ENCODE data around the gene NSMCE4A.
A peak's percentile ranks its signal among the peaks of the same experiment; 100 is the strongest.
"Not testable (repeated sequence)": the region's sequence is repeated elsewhere in the genome, so short reads cannot be mapped to it uniquely, and the experiment has no call there.

Gene NSMCE4A

DNA sequence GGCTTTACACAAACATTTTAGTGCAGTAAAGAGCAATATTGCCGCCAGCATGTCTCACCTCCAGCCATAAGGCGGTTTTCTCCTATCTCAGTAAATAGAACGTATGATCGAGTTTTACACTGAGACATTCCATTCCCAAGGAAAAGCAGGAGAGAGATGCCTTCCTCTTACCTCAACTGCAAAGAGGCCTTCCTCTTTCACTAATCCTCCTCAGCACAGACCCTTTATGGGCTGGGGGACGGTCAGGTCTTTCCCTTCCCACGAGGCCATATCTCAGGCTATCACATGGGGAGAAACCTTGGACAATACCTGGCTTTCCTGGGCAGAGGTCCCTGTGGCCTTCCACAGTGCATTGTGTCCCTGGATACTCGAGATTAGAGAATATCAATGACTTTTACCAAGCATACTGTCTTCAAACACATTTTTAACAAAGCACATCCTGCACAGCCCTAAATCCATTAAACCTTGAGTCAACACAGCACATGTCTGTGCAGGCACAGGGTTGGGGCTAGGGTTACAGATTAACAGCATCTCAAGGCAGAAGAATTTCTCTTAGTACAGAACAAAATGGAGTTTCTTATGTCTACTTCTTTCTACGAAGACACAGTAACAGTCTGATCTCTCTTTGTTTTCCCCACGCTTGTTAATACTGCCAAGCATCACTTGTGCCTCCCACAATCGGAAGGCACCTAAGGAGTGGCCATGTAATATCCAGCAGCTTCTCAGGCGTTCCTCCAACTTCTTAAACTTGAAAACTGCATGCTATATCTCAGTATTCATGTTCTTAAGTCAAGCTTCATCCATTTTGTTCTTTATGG lies 44.5 kb downstream of the NSMCE4A start:
- not testable (repeated sequence) for DNase-seq

DNA sequence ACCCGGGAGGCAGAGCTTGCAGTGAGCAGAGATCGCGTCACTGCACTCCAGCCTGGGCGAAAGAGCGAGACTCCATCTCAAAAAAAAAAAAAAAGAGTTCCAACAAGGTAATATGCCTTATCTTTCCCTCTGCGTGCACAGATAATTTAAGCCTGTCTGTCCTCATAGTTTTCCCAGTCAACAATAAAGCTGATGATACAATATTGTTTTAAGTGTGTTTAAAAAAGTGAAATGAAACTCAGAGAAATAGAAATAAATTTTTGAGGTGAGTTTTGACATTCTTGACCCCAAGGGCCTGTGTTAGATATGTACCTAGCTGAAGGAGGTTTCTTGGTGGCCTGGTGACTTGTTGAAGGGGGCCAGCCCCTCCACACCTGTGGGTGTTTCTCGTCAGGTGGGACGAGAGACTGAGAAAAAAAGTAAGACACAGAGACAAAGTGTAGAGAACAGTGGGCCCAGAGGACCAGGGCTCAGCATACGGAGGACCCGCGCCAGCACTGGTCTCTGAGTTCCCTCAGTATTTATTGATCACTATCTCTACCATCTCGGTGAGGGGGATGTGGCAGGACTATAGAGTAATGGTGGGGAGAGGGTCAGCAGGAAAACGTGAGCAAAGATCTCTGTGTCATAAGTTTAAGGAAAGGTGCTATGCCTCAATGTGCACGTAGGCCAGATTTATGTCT lies 45.3 kb downstream of the NSMCE4A start:
- not testable (repeated sequence) for DNase-seq

DNA sequence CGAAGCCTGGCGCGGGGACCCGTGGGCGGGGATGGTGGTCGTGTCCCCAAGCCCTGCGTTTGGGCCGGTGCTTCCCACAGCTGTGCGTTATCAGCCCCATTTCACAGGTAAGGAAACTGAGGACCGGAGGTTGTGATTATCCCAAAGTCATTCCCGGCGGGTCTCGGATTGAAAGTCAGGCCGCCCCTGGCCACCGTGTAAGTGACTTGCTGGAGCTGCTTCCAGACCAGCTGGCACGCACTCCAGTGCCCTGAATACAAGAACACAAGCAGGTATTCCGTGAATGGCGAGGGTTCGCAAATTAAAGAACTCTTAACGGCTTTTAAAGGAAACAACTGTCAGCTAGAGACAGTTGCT lies 46.5 kb downstream of the NSMCE4A start:
- no peak for DNase-seq

DNA sequence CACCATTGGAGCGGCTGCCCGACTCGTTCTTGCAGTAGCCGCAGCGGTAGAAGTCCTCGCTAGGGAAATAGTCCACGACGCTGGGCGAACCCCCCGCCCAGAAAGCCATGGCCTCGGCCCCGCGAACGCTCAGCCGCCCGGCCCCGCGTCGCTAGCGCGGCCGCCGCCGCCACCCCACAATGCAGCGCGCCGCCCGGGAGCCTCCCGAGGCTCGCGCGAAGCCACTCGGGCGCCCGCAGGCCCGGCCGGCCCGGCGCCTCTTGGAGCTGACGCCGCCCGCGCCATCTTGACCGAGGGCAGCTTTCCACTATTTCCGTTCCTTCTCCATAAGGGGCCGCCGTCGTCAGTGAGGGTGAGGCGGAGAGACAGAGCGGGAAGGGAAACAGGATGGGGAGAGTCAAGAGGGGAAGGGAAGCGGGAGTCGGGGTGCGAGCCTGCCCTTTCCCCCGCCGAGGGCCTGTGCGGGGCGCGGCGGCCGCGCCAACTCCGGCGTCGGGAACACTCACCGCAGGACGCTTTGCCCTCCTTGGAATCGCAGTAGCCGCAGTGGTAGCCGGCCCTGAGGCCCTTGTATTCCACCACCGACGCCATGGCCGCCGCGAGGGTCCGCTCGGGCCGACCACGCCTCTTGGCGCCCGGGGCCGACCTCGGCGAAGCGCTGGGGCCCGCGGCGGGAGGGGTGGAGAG lies 47.0 kb downstream of the NSMCE4A start, which contains the start of gene ATE1:
TSS of gene ATE1 (minus strand) at position 191 of the 687 bp plus-strand sequence. CDS start at position 109, 82 bp downstream.
- peak; percentile 63 for DNase-seq

DNA sequence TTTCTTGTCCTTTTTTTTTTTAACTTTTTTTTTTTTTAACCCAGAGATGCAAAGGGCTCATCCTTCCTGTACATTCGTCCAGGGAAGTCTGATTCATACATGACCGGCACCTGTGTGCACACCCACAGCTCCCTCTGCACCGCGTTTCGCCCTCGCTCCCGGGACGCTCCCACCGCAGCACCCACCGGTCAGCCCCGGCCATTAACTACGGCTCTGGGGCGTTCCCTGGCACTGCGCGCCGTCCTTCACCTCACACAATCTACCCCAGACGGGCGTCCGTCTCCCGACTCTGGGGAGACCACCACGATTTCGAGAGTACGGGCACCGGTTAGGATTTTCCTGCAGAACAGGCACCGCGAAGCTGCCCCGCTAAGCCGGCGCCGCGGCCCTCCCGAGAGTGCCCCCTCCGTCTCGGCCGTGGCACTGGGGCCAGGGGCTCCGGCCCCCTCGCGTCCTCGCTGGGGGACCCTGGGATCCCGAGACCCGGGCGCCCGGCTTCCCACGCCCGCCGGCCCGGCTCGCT lies 47.6 kb downstream of the NSMCE4A start:
- peak; percentile 28 for DNase-seq

DNA sequence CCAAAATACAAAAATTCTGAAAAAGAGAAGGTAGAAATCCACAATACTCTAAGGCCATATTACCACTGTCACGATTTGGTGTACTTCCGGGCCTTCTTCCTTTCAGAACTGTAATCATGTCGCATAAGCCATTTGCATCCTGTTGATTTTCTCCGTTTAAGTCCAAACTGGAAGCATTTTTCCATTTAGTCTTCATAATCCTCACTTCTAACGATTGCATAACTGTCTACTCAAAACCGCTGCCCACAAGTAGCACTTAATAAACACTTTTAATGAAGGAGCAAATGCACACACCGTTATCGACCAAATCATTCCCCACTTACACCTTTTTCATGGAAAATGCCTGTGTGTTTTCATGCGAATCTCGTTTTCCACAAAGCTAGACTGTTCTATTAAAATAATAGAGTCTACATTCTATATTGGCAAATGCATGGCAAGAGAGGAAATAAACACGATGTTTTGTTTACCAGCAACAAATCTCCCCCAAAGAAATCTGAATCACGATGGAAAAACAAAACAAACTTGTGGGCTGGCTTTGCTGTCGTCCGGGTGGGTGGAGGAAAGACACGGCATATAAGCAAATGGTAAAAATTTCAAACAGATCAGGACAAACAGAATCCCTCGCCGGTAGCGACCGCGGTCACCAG lies 48.2 kb downstream of the NSMCE4A start:
- no peak for DNase-seq

DNA sequence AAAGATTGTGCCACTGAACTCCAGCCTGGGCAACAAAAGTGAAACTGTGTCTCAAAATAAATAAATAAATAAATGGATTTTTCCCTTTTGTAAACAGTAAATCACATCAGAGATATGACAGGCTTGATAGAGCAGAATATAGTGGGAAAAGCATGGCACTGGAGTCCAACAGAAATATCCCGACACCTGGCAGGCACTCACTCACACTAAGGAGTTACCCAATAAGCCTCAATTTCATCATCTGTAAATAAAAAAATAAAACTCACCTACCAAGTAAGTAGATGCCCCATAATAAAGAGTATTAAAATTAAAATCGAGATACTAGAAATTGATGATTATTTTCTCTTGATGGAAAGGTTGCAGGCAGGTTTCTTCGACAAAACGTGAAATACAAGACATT lies 48.9 kb downstream of the NSMCE4A start:
- no peak for DNase-seq

DNA sequence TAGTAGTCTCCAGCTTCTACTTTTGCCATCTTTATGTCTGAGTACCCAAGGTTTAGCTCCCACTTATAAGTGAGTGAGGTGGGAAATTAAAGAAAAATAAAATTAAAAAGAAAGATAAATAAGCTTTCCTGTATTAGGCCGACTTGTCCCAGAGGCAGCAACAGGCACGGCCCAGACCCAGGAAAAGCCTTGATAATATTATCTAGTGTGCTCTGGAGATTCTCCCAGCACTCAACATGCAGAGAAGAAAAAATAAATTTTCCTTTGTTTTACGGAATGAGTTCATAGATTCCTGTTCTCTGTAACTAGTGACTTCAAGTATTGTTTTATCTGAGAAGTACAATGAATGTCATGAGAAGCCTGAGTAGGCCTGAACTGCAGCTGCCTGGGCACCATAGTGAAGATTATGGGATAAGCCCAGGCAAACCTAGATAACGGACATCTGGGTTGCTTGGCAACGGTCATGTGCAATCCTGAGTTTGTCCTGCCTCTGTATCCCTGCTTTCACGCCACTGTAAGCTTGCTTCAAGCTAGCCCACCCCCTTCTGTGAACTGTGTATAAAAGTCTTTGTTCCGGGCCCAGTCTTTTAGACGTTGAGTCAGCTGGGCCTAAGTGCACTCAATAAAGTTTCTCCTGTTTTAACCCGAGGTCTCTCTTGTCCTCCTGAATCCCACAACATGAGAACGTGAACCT lies 53.6 kb downstream of the NSMCE4A start:
- DNase-seq = no peak

DNA sequence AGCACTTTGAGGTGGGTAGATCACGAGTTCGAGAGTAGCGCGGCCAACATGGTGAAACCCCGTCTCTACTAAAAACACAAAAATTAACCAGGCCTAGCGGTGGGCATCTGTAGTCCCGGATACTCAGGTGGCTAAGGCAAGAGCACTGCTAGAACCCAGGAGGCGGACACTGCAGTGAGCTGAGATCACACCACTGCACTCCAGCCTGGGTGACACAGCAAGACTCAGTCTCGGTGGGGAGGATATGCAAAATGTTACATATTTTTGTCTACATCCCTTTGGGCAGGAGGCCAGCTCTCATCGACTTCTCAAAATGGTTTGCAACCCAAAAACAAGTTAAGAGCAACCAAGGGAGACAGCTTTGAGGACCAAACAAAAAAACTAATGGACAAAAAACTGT lies 55.4 kb downstream of the NSMCE4A start:
- DNase-seq = no peak

DNA sequence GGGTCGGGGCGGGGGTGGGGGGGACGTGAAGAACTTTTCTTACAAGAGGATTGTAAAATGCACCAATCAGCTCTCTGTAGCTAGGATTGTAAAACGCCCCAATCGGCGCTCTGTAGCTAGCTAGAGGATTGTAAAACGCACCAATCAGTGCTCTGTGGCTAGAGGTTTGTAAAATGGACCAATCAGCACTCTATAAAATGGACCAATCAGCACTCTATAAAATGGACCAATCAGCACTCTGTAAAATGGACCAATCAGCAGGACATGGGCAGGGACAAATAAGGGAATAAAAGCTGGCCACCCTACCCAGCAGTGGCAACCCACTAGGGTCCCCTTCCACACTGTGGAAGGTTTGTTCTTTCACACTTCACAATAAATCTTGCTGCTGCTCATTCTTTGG lies 56.2 kb downstream of the NSMCE4A start:
- DNase-seq = not testable (repeated sequence)

DNA sequence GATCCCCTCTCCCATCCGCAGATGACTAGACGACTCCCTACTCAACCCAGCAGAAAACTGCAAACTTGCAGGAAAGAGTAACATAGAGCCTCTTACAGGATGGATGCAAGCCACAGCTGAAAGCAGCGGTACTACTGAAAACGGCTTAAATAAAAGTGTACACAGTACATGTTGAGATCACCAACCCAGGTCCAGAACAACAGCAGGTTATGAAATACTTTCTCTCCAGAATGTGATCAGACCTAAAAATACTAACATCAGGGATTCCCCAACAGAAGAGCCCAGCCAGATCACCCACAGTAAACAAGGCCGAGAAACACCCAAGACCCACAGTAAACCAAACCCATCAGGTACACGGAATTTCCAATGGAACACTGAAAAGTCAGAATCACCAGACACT lies 60.4 kb downstream of the NSMCE4A start:
- no peak for DNase-seq

DNA sequence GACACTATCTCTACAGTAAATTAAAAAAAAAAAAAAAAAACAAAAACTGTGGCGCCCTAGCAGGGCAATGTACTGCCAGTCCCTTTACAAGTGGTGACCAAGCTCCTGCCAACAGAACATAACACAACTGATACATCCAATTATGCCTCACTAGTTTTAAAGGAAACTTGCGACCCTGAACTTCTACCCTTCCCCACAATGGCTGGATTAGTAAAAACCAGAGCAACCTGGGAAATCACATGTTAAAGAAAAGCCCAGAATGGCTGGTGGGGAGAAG lies 63.7 kb downstream of the NSMCE4A start:
- DNase-seq = no peak

DNA sequence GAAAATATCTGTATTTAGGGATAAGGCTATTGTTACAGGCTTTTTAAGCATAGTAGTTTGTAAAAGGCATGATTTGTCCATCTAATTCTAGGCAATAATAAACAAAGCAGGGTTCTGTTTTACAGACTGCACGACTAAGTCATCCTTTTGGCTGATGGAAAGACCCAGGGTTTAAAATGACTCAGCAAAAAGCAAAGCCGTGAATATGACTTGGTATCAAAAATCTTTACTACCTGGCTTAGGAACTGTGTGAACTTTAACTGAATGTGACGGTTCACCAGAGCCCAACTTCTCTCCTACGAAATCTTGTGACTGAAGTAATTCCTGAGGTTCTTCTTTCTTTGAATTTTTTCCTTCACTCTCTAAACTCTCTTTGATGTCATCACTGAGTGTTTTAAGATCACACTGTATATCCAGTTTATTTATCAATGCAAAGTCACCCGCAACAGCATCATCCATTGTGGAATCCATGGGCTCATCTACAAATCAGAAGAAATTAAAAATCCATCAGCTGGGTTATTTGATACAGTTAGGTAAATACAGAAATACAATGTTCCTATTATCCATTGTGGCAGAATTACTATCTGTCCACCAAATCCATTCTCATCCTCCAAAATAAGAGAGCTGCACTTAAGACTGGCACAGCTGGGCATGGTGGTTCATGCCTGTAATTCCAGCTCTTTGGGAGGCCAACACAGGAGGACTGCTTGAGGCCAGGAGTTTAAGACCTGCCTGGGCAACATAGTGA lies 64.2 kb downstream of the NSMCE4A start:
- no peak for DNase-seq

All from NCI-H526 treated with DMSO at 0.1 percent for 48 hours (cell line).